ENCODE results near the gene FER1L5.

GRCh38 chr2:96739076-96739632, 96.6 kb downstream of the FER1L5 start:
- TF ChIP-seq, protein P1, sequence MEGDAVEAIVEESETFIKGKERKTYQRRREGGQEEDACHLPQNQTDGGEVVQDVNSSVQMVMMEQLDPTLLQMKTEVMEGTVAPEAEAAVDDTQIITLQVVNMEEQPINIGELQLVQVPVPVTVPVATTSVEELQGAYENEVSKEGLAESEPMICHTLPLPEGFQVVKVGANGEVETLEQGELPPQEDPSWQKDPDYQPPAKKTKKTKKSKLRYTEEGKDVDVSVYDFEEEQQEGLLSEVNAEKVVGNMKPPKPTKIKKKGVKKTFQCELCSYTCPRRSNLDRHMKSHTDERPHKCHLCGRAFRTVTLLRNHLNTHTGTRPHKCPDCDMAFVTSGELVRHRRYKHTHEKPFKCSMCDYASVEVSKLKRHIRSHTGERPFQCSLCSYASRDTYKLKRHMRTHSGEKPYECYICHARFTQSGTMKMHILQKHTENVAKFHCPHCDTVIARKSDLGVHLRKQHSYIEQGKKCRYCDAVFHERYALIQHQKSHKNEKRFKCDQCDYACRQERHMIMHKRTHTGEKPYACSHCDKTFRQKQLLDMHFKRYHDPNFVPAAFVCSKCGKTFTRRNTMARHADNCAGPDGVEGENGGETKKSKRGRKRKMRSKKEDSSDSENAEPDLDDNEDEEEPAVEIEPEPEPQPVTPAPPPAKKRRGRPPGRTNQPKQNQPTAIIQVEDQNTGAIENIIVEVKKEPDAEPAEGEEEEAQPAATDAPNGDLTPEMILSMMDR (IDR thresholded peaks at IDR 0.05), result no peak
- TF ChIP-seq EP300 (IDR thresholded peaks at IDR 0.05), result no peak
